HCT116 (cell line): ENCODE measurements around the gene TRABD. TPM values are rescaled to one million over a fixed set of nuclear protein-coding genes. Genes with fewer than 3 reads are reported as not detected.

ENCODE experiments used
- ATAC-seq: fragments of 200-7000 bp; cut with Tn5 transposase; 2 replicates; pipeline ENCODE4 v1.9.1; 2020; ENCODE audit warnings: mild to moderate bottlenecking, moderate library complexity
- BruUV-seq: library from RNA; stranded (reverse); fragments of 400-500 nt; replicated peaks from 2 replicates; lab custom pipeline; 2021; lab: Mats Ljungman, UMichigan
- CTCF ChIA-PET: fragments of 300-600 bp; sonication (Branson Sonifier 250); formaldehyde crosslinking; loops from one replicate; lab custom pipeline; 2021; ENCODE audit warnings: antibody characterized with exemption; lab: Charles Lee
- POLR2A ChIA-PET: fragments of 300-600, 350-600 bp; sonication (Branson Sonifier 250); formaldehyde crosslinking; loops from one replicate; lab custom pipeline; 2021; ENCODE audit warnings: antibody characterized with exemption; lab: Charles Lee
- RAD21 ChIA-PET, 2 experiments: fragments of 300-600 bp; sonication (Branson Sonifier 250); formaldehyde crosslinking; loops; one replicate each; lab custom pipeline; 2023; ENCODE audit warnings: low total read pairs in 2 of 2; ENCODE audit not compliant: uncharacterized antibody in 2 of 2, unreplicated experiment in 2 of 2, low non-redundant PET in 1 of 2; lab: Charles Lee
- DNase-seq: peaks from one replicate; pipeline ENCODE4 v3.0.0-alpha.2; 2010; ENCODE audit warnings: low read depth, low spot score
- H2AFZ ChIP-seq: fragments of 200-600 bp; shearing (Covaris generic), sonication (generic); 2 replicates; pipeline ENCODE4 v1.6.1; 2017; ENCODE audit warnings: low read depth, mixed run types, mixed read lengths, antibody characterized with exemption, low read length; ENCODE audit not compliant: poor library complexity, severe bottlenecking
- H3K27ac ChIP-seq: 2 replicates; pipeline ENCODE4 v1.5.1; 2012; ENCODE audit warnings: low read depth, low read length
- H3K27me3 ChIP-seq: fragments of 200-600 bp; sonication (generic); 2 replicates; pipeline ENCODE4 v1.6.1; 2016; ENCODE audit warnings: mixed run types, low read length, mixed read lengths; ENCODE audit not compliant: insufficient read depth
- H3K36me3 ChIP-seq, 2 experiments: fragments of 200-500 bp in 1 of 2; fragments of 200-600 bp in 1 of 2; sonication (Bioruptor generic) in 1 of 2; sonication (generic) in 1 of 2; 2 replicates each; pipeline versions ENCODE4 v1.5.1 to v1.6.1; 2014 to 2016; ENCODE audit warnings: low read length in 2 of 2, inconsistent platforms in 1 of 2, mixed read lengths in 1 of 2, mixed run types in 1 of 2; ENCODE audit not compliant: insufficient read depth in 2 of 2, control insufficient read depth in 1 of 2
- H3K4me1 ChIP-seq, 2 experiments: fragments of 200-600 bp in 1 of 2; sonication (generic) in 1 of 2; 2 replicates each; pipeline versions ENCODE4 v1.5.1 to v1.6.1; 2012 to 2017; ENCODE audit warnings: low read length in 2 of 2, inconsistent platforms in 1 of 2, mild to moderate bottlenecking in 1 of 2, mixed read lengths in 1 of 2, mixed run types in 1 of 2, moderate library complexity in 1 of 2; ENCODE audit not compliant: insufficient read depth in 2 of 2, control insufficient read depth in 1 of 2
- H3K4me2 ChIP-seq: fragments of 200-600 bp; sonication (generic); 2 replicates; pipeline ENCODE4 v1.6.1; 2017; ENCODE audit warnings: mixed run types, low read length, mixed read lengths
- H3K4me3 ChIP-seq, 2 experiments: fragments of 200-600 bp in 1 of 2; sonication (generic) in 1 of 2; replicated peaks in 1 of 2; 2 replicates each; pipeline ENCODE4 v1.5.1; 2011 to 2016; ENCODE audit warnings: low read length in 2 of 2, control low read depth in 1 of 2, low read depth in 1 of 2, mild to moderate bottlenecking in 1 of 2, mixed read lengths in 1 of 2, mixed run types in 1 of 2
- H3K79me2 ChIP-seq: fragments of 200-600 bp; sonication (generic); 2 replicates; pipeline ENCODE4 v1.6.1; 2017; ENCODE audit warnings: mild to moderate bottlenecking, mixed run types, low read length, moderate library complexity, mixed read lengths; ENCODE audit not compliant: insufficient read depth
- H3K9ac ChIP-seq: fragments of 200-600 bp; sonication (generic); 2 replicates; pipeline ENCODE4 v1.6.1; 2016; ENCODE audit warnings: low read length, mixed read lengths
- H3K9me2 ChIP-seq: fragments of 200-600 bp; sonication (generic), shearing (Covaris generic); 2 replicates; pipeline ENCODE4 v1.6.1; 2017; ENCODE audit warnings: mixed run types, mild to moderate bottlenecking, moderate library complexity; ENCODE audit not compliant: insufficient read depth
- H3K9me3 ChIP-seq, 2 experiments: fragments of 200-500 bp in 1 of 2; fragments of 200-600 bp in 1 of 2; sonication (Bioruptor generic) in 1 of 2; sonication (generic) in 1 of 2; 2 replicates each; pipeline ENCODE4 v1.6.1; 2014 to 2017; ENCODE audit warnings: low read length in 2 of 2, mixed read lengths in 2 of 2, inconsistent platforms in 1 of 2, low read depth in 1 of 2, mild to moderate bottlenecking in 1 of 2, mixed run types in 1 of 2, moderate library complexity in 1 of 2; ENCODE audit not compliant: control insufficient read depth in 1 of 2, insufficient read depth in 1 of 2
- H4K20me1 ChIP-seq: fragments of 200-600 bp; sonication (generic), shearing (Covaris generic); 2 replicates; pipeline ENCODE4 v1.6.1; 2017; ENCODE audit warnings: mixed run types, mild to moderate bottlenecking, moderate library complexity; ENCODE audit not compliant: insufficient read depth
- ATF3 ChIP-seq: IDR thresholded peaks from 2 replicates; pipeline ENCODE4 v1.6.1; 2012
- CBX3 ChIP-seq: IDR thresholded peaks from 2 replicates; pipeline ENCODE4 v1.6.1; 2012; ENCODE audit warnings: low read depth
- CEBPB ChIP-seq: IDR thresholded peaks from 2 replicates; pipeline ENCODE4 v1.6.1; 2012; ENCODE audit warnings: low read depth
- EZH2 ChIP-seq: fragments of 200-600 bp; sonication (generic); IDR thresholded peaks from 2 replicates; pipeline ENCODE4 v1.6.1; 2017; ENCODE audit warnings: antibody characterized with exemption, mixed run types
- EZH2phosphoT487 ChIP-seq: fragments of 200-600 bp; IDR thresholded peaks from 2 replicates; pipeline ENCODE4 v1.6.1; 2018; ENCODE audit warnings: antibody characterized with exemption, borderline replicate concordance
- FOSL1 ChIP-seq: IDR thresholded peaks from 2 replicates; pipeline ENCODE4 v1.6.1; 2012; ENCODE audit warnings: low read depth
- SIN3A ChIP-seq: IDR thresholded peaks from 2 replicates; pipeline ENCODE4 v1.6.1; 2012; ENCODE audit warnings: low read depth
- SRF ChIP-seq: IDR thresholded peaks from 2 replicates; pipeline ENCODE4 v1.6.1; 2012; ENCODE audit warnings: low read depth
- TCF7L2 ChIP-seq: IDR thresholded peaks from 2 replicates; pipeline ENCODE4 v1.7.0; 2011; ENCODE audit warnings: borderline replicate concordance, inconsistent platforms; ENCODE audit not compliant: insufficient read depth, insufficient read length; ENCODE audit errors: extremely low read depth
- ZBTB33 ChIP-seq: IDR thresholded peaks from 2 replicates; pipeline ENCODE4 v1.6.1; 2011; ENCODE audit warnings: mild to moderate bottlenecking, low read length, moderate library complexity; ENCODE audit not compliant: insufficient replicate concordance; ENCODE audit errors: extremely low read depth
- ZNF274 ChIP-seq: fragments of 200-500 bp; sonication (Bioruptor generic); IDR thresholded peaks from 2 replicates; pipeline ENCODE4 v1.6.1; 2014; ENCODE audit warnings: mild to moderate bottlenecking, low read depth, low read length, inconsistent platforms
- intact Hi-C: fragments of 100-400 bp; cut with micrococcal nuclease; formaldehyde crosslinking; loops from 2 replicates; pipeline ENCODE4 v1.10.0; 2022
- total RNA-seq: library from RNA; stranded (reverse); gene quantifications from one replicate; pipeline ENCODE4 v1.2.1, GENCODE V29; 2021; ENCODE audit not compliant: unreplicated experiment

TRABD gene
- total RNA-seq, 1 experiment from 2014 or later: 90.3 TPM

- Histone ChIP-seq H3K9ac (peak overlapping the region; percentile 65), H3K4me3 (peak overlapping the region; percentile 42 to 58), H3K27me3 (no peaks in the 10 kb centered on the region), H4K20me1 (no peaks in the 10 kb centered on the region), H3K27ac (peak overlapping the region; percentile 75; the same call in 1 of the 2 replicates), H3K4me1 (peaks cover 29 to 46% of the 10 kb centered on the region in 2 experiments), H3K36me3 (no peaks in the 10 kb centered on the region), H3K4me2 (peak overlapping the region; percentile 85), H2AFZ (no peak overlapping the region), H3K79me2 (peaks cover 38% of the 10 kb centered on the region), H3K9me3 (no peaks in the 10 kb centered on the region), H3K9me2 (no peaks in the 10 kb centered on the region)
- CTCF ChIA-PET: no interaction called here
- intact Hi-C loops: no loop called here
- RAD21 ChIA-PET: no interaction called here
- BruUV-seq: no TSS peak
- POLR2A ChIA-PET: no interaction called here
- no peak for DNase-seq
- TF ChIP-seq ZNF274 (no peak), SIN3A (no peak), SRF (no peak), TCF7L2 (no peak), EZH2 (no peak), EZH2phosphoT487 (no peak), ZBTB33 (no peak), FOSL1 (no peak), CBX3 (no peak), ATF3 (no peak), CEBPB (no peak)
- no peak for ATAC-seq
These were observed 775 bp upstream of the TRABD start for GRCh38 chr22:50184902-50185374.
